GM12873 (cell line): ENCODE measurements around the gene TSPEAR.

ENCODE experiments used
- TF ChIP-seq, protein P1 (sequence below): IDR thresholded peaks from 2 replicates; pipeline ENCODE4 v1.5.1; 2012; ENCODE audit warnings: low read depth, mild to moderate bottlenecking, moderate library complexity, low read length, control low read depth; ENCODE audit not compliant: insufficient read depth; ENCODE audit errors: missing control alignments

The TSPEAR gene

DNA sequence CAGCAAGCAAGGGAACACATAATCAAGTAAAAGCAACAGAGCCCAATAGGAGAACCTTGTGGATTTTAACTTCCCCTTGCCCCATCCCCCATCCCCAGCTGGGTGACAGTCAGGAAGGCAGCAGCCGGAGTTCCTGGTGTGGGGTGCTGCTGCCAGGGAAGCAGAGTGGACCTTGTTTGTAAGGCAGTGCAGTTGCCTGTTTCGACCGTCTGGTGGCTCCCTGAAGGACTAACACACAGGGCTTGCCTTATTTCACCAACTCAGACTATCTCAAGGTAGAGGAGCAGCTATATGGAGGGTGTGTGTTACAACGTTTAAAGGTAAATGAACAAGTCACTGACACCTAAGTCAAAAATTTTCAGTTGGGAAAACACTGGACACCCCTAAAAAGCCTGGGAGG is 92.9 kb downstream of the TSPEAR start:
- TF ChIP-seq, protein P1, sequence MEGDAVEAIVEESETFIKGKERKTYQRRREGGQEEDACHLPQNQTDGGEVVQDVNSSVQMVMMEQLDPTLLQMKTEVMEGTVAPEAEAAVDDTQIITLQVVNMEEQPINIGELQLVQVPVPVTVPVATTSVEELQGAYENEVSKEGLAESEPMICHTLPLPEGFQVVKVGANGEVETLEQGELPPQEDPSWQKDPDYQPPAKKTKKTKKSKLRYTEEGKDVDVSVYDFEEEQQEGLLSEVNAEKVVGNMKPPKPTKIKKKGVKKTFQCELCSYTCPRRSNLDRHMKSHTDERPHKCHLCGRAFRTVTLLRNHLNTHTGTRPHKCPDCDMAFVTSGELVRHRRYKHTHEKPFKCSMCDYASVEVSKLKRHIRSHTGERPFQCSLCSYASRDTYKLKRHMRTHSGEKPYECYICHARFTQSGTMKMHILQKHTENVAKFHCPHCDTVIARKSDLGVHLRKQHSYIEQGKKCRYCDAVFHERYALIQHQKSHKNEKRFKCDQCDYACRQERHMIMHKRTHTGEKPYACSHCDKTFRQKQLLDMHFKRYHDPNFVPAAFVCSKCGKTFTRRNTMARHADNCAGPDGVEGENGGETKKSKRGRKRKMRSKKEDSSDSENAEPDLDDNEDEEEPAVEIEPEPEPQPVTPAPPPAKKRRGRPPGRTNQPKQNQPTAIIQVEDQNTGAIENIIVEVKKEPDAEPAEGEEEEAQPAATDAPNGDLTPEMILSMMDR: peak; percentile 31

DNA sequence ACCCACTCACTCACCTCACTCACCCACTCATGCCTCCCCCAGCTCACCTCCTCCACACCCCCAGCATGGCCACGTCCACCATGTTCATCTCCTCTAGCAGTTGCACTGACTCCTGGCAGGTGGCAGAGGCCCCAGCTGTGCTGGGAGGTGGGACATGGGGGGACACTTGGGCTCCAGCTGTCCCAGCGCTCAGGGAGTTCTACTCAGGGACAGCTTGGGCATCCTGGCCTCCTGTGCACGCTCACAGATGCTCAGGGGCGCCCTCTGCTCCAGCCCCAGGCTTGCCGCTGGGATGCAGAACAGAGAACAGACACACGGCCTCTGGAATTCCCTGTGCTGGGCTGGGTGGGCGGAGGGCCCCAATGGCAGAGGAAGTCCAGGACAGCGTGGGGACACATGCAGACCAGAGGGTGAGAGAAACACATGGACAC is 94.3 kb downstream of the TSPEAR start:
- TF ChIP-seq, protein P1: no peak

DNA sequence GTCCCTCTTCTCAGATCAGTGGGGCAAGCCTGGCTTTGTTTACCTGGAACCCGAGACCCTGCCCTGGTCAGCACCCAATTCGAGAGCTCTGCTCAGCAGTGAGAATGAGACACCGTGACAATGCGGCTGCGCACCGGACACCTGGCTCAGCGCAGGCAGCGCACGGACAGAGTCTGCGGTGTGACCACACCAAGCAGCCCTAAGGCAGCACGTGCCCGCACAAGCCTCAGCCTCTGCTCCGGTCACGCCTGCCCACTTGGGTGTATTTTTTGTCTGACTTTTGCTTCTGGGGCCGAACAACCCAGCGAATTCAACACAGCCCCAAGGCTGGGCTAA is 94.8 kb downstream of the TSPEAR start:
- TF ChIP-seq, protein P1: no peak

DNA sequence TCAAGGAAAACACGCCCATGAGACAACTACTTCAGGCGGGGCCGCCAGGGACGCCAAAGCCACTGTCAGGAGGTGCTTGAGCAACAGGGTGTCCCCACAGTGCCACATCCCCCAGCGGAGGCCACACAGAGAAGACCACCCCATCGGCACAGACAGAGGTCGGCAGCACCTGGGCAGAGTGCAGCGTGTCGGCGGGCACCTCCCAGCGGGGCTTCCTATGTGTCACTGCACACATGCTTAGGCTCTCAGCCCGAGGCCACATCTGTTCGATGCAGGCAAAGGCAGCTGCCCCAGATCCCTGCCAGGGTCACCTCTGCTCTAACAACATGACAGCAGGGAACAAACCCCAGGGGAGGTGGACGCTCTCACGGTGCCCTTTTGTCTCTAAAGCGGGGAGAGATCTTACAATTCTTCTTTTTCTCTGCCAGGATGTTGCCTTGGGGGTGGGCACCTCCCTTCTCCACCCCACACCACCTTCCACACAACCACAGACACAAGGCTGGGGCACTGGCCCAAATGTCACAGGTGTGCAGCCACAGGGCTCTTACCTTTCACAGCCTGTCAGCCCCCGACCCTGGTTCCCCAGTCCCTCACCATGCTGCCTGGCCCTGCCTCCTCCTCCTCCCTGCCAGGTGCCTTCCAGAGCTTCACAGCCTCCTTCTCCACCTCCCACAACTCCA is 95.3 kb downstream of the TSPEAR start:
- TF ChIP-seq, protein P1: no peak

DNA sequence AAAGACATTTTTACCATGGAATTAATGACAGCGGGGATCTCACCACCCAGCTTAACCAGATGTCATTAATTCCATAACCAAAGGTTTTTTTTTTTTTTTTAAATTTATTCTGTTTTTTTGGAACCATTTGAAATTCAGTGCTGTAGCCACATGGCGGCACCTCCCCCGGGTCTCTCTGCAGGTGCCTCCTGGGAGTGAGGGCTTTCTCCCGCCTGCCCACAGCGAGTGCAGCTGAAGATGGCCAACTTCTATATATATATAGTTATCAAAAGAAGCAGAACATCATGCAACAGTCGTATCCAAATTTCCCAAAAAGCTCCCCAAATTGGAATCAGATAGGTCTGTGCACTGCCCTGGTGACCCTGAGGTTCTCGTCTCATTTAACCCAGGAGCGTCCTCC is 95.9 kb downstream of the TSPEAR start:
- TF ChIP-seq, protein P1: no peak

DNA sequence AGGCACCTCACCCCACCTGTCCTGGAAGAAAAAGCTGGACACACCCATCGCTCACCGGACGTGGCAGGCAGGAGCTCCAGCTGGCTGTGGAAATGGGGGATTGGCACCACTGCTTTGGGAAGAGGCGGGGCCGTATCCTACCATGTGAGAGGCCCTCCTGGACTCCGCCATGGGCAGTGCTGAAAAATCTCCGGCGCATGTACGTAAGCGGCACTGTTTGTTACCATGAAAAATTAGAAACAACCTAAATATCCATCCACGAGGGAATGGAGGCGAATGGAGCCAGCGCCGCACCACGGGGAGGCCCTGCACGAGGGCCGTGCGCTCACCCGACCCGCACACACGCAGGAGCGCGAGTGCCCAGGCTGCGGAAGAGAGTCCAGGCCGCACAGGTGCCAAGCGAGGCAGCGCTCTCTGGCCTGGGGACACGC is 96.4 kb downstream of the TSPEAR start:
- TF ChIP-seq, protein P1: no peak

DNA sequence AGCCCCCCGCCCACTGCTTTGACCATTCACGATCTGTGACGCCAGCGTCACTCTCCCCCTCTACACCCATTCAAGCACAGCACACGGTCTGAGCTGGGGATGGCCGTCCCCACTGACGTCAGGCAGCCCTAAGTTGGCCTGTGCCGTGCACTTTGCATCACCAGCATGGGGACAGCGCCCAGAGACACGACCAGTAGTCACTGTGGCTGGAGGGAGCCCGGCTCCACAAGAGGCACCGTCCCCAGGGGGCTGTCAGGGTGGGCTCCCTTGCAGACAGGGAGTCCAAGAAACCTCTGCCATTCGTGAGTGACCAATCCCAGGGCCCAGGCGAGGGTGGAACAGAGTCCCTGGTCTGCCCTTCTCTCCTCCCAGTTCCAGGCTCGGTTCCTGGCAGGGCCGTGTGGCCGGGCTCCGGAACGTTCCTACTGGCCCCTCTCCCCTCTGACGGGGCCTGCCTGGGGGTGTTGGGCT is 97.2 kb downstream of the TSPEAR start:
- TF ChIP-seq, protein P1: no peak
